Measurements from ENCODE around the gene ESRRG.

ESRRG gene

DNA sequence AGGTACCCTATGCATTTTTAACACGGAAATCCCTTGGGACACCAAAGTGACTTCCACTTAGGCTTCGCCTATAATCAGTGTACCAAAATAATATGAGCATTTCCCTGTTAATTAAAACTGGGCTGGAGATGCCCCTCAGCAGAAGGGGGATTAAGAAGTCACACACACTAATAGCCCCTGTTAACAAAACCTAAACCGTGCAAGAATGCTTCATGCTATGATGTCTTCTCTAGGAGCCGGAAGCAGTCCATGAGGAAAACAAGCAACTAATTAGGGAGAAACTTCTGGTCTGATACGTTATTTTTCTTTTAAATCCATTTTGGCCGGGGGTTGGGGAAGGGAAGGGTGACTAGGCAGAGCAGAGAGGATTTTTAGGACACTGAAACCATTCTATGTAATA lies 123.4 kb downstream of the ESRRG start:
- TF ChIP-seq, protein P1, sequence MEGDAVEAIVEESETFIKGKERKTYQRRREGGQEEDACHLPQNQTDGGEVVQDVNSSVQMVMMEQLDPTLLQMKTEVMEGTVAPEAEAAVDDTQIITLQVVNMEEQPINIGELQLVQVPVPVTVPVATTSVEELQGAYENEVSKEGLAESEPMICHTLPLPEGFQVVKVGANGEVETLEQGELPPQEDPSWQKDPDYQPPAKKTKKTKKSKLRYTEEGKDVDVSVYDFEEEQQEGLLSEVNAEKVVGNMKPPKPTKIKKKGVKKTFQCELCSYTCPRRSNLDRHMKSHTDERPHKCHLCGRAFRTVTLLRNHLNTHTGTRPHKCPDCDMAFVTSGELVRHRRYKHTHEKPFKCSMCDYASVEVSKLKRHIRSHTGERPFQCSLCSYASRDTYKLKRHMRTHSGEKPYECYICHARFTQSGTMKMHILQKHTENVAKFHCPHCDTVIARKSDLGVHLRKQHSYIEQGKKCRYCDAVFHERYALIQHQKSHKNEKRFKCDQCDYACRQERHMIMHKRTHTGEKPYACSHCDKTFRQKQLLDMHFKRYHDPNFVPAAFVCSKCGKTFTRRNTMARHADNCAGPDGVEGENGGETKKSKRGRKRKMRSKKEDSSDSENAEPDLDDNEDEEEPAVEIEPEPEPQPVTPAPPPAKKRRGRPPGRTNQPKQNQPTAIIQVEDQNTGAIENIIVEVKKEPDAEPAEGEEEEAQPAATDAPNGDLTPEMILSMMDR (IDR thresholded peaks at IDR 0.05; ENCODE audit: low read depth, low read length), result no peak
- no peak overlapping the region for H3K4me3 ChIP-seq (ENCODE audit: low read depth, low read length)

GRCh38 chr1:216598448-216598847 lies 124.8 kb downstream of the ESRRG start:
- TF ChIP-seq, protein P1 (IDR thresholded peaks at IDR 0.05; ENCODE audit: low read depth, low read length), result no peak
- no peak overlapping the region for H3K4me3 ChIP-seq (ENCODE audit: low read depth, low read length)

DNA sequence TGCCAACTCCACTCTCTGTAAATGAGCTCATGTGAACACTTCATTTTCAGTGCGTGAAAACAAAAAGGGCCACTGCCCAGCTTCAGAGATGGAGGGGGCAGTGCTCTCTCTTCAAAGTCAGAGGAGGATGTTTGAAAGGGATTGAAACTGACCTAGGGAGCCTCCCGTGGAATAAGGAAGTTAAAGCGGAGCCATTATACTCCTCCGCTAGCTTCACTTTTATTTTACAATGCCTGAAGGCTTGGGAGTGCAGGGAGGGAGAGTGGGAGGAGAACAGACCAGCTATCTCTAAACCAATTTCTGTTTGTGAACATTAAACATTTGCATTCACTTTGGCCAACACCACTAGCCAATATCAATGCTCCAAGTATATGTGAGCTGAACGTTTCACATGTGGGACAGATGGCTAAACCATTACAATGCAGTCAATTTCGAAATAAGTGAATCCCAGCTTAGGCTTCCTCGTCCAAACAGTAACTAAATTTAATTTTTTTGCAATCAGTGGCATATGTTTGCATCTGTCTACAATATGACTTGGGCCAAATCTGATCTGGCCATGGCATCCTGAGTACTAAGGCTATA lies 126.9 kb downstream of the ESRRG start:
- H3K4me3 ChIP-seq (ENCODE audit: low read depth, low read length), result no peak overlapping the region
- TF ChIP-seq, protein P1 (IDR thresholded peaks at IDR 0.05; ENCODE audit: low read depth, low read length), result no peak

- TF ChIP-seq, protein P1 (IDR thresholded peaks at IDR 0.05; ENCODE audit: low read depth, low read length), result no peak
- no peak overlapping the region for H3K4me3 ChIP-seq (ENCODE audit: low read depth, low read length)
Observed at GRCh38 chr1:216587715-216588114, 135.5 kb downstream of the ESRRG start.

DNA sequence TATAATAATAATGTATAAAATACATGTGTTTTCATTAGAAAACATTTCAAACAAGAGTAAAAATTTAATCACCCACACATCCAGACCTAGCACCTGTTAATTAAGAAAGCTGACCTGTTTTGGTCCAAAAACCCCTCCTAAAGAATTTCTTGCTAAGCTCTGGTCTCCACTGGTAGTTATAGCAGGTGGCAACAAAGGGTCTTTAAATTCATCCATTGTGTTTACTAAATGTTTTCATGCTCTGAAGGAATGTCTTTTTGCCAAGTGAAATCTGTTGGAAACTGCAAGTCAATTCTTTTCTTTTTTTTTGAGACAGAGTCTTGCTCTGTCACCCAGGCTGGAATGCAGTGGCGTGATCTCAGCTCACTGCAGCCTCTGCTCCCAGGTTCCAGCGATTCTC lies 141.1 kb downstream of the ESRRG start:
- H3K4me3 ChIP-seq (ENCODE audit: low read depth, low read length), result no peak overlapping the region
- TF ChIP-seq, protein P1 (IDR thresholded peaks at IDR 0.05; ENCODE audit: low read depth, low read length), result no peak

GRCh38 chr1:216580538-216581057 lies 142.6 kb downstream of the ESRRG start:
- no peak overlapping the region for H3K4me3 ChIP-seq (ENCODE audit: low read depth, low read length)
- TF ChIP-seq, protein P1 (IDR thresholded peaks at IDR 0.05; ENCODE audit: low read depth, low read length), result no peak

GRCh38 chr1:216576234-216576937 lies 146.8 kb downstream of the ESRRG start:
- TF ChIP-seq, protein P1 (IDR thresholded peaks at IDR 0.05; ENCODE audit: low read depth, low read length), result no peak

More at GRCh38 chr1:216576234-216576937, 146.8 kb downstream of the ESRRG start:
- H3K4me3 ChIP-seq (ENCODE audit: low read depth, low read length), result no peak overlapping the region
